ENCODE measurements around the gene RLN3.

RLN3 gene

GRCh38 chr19:14054099-14054498, 26.2 kb downstream of the RLN3 start:
- no peak for DNase-seq (ENCODE audit: low read depth in 2 of 2)

- DNase-seq (ENCODE audit: low read depth in 2 of 2), result no peak
These were observed 26.8 kb downstream of the RLN3 start for GRCh38 chr19:14054721-14055120.

GRCh38 chr19:14055396-14055795, 27.4 kb downstream of the RLN3 start:
- DNase-seq (ENCODE audit: low read depth in 2 of 2), result no peak

- no peak for DNase-seq (ENCODE audit: low read depth in 2 of 2)
These were observed 28.2 kb downstream of the RLN3 start for GRCh38 chr19:14056069-14056666.

GRCh38 chr19:14056741-14057356, 28.9 kb downstream of the RLN3 start:
- DNase-seq (ENCODE audit: low read depth in 2 of 2), result no peak

GRCh38 chr19:14058182-14059092, 30.5 kb downstream of the RLN3 start:
- DNase-seq (ENCODE audit: low read depth in 2 of 2), result no peak

- DNase-seq (ENCODE audit: low read depth in 2 of 2), result no peak
These were observed 31.1 kb downstream of the RLN3 start for GRCh38 chr19:14059093-14059480.

- no peak for DNase-seq (ENCODE audit: low read depth in 2 of 2)
These were observed 31.8 kb downstream of the RLN3 start for GRCh38 chr19:14059652-14060155.

- no peak for DNase-seq (ENCODE audit: low read depth in 2 of 2)
These were observed 33.3 kb downstream of the RLN3 start for GRCh38 chr19:14061081-14061749.

- DNase-seq (ENCODE audit: low read depth in 2 of 2), result no peak
These were observed 34.0 kb downstream of the RLN3 start, which contains the start of gene PALM3 for GRCh38 chr19:14061751-14062557. TSS of gene PALM3 (minus strand) at chr19:14062076. CDS start at chr19:14061980, 96 bp downstream.

- DNase-seq (ENCODE audit: low read depth in 2 of 2), result no peak
These were observed 34.6 kb downstream of the RLN3 start for GRCh38 chr19:14062558-14062855.

GRCh38 chr19:14063105-14063504, 35.2 kb downstream of the RLN3 start:
- no peak for DNase-seq (ENCODE audit: low read depth in 2 of 2)

- no peak for DNase-seq (ENCODE audit: low read depth in 2 of 2)
These were observed 38.2 kb downstream of the RLN3 start for GRCh38 chr19:14066134-14066533.

- no peak for DNase-seq (ENCODE audit: low read depth in 2 of 2)
These were observed 42.5 kb downstream of the RLN3 start for GRCh38 chr19:14070268-14071050.

GRCh38 chr19:14072535-14073260, 44.8 kb downstream of the RLN3 start, which contains the start of gene MISP3:
TSS of gene MISP3 (plus strand) at chr19:14072786. CDS start at chr19:14073310, 524 bp downstream.
- no peak for DNase-seq (ENCODE audit: low read depth in 2 of 2)

- DNase-seq (ENCODE audit: low read depth in 2 of 2), result peak; percentile 65 to 75
These were observed 45.4 kb downstream of the RLN3 start for GRCh38 chr19:14073261-14073924.

- DNase-seq (ENCODE audit: low read depth in 2 of 2), result no peak
These were observed 46.2 kb downstream of the RLN3 start for GRCh38 chr19:14073925-14074838.

GRCh38 chr19:14078411-14078810, 50.5 kb downstream of the RLN3 start:
- no peak for DNase-seq (ENCODE audit: low read depth in 2 of 2)

Data from stimulated activated CD4-positive, alpha-beta T cell treated with anti-CD3 and anti-CD28 coated beads, Interleukin-1b, Interleukin-23, amount 100 ng/mL, for 4 hours (primary cell).